ENCODE data around the gene CD72.

DNA sequence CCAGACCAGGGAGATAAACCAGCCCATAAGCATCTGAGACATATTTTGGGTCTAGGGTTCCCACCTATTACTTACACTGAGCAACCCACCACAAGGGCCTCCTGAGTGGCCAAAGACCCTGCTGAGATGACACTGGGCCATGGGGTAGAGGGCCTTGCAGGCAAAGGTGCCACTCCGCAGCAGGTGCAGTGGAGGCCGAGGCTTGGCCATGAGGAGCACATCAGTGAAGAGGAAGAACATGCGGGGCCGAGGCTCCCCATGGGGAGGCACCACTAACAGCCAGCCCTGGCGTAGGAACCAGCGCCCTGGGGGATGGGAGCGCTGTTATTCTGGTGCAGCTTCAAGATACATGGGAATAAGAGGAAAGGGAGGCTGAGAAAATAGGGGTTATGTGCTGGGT is 44.2 kb upstream of the CD72 start:
- no peak for TF ChIP-seq ZNF274 (IDR thresholded peaks at IDR 0.05; ENCODE audit: low read depth, low read length)
- TF ChIP-seq YY1 (IDR thresholded peaks at IDR 0.05; ENCODE audit: insufficient read depth, insufficient read length), result no peak
- no peak for TF ChIP-seq SUZ12 (IDR thresholded peaks at IDR 0.05; ENCODE audit: extremely low read depth, insufficient read depth, insufficient read length)
